Measurements from ENCODE around the gene RPTOR.

DNA sequence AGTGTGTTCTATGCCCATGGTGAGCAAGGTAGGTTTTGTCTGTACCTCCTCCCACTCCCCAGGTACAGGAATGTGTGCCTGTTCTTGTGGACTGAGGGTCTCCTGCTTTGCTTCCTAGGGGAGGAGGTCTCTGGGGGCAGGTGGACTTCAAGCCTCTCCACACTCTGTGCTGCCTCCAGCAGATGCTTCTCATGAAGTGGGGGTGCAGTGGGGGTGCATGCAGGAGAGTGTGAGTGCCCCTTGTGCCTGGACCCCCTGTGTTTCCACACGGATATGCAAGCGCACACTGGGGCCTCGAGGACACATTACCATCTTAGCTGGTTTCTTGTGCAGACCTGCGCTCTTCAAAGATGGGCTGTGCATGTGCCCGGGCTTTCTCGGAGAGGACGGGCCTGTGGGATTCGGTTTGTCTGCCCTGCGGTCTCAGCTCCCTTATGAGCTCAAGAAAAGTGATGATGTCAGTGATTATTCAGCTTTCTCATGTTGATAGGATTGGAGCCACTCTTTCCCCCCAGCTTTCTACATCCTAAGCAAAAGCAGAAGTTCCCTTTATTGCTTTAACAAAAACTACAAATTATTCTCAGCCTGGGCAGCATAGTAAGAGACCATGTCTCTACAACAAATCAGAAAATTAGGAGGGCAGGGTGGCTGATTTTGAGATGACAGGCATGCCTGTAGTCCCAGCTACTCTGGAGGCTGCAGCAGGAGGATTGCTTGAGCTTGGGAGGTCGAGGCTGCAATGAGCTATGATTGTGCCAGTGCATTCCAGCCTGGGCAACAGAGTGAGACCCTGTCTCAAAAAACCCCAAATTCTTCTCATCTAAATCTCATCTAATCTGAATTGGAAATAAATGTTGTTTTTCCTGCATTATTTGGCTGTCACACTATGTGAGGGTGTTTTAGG, 86.8 kb downstream of the RPTOR start:
- TF ChIP-seq, protein P1, sequence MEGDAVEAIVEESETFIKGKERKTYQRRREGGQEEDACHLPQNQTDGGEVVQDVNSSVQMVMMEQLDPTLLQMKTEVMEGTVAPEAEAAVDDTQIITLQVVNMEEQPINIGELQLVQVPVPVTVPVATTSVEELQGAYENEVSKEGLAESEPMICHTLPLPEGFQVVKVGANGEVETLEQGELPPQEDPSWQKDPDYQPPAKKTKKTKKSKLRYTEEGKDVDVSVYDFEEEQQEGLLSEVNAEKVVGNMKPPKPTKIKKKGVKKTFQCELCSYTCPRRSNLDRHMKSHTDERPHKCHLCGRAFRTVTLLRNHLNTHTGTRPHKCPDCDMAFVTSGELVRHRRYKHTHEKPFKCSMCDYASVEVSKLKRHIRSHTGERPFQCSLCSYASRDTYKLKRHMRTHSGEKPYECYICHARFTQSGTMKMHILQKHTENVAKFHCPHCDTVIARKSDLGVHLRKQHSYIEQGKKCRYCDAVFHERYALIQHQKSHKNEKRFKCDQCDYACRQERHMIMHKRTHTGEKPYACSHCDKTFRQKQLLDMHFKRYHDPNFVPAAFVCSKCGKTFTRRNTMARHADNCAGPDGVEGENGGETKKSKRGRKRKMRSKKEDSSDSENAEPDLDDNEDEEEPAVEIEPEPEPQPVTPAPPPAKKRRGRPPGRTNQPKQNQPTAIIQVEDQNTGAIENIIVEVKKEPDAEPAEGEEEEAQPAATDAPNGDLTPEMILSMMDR (optimal IDR thresholded peaks at IDR 0.05 in 1 of 3, IDR thresholded peaks at IDR 0.05 in 1 of 3, conservative IDR thresholded peaks at IDR 0.05 in 1 of 3; ENCODE audit: extremely low read depth in 1 of 3, insufficient read depth in 2 of 3, low read length in 3 of 3) = no peak
- no peak for TF ChIP-seq EZH2 (IDR thresholded peaks at IDR 0.05; ENCODE audit: low read length)

Data from keratinocyte (primary cell).